NCI-H510A (cell line): ENCODE measurements around the gene ISG15.

Experiments
- DNase-seq: peaks from one replicate; lab custom pipeline; 2025; lab: John Stamatoyannopoulos, UW

Gene ISG15

GRCh38 chr1:1013105-1013921 is at the start of gene ISG15:
Gene ISG15, plus strand, starts transcription at chr1:1013497. Its CDS starts 77 bp downstream, at chr1:1013574.
- peak; percentile 80 for DNase-seq

GRCh38 chr1:963746-964525 is 49.4 kb upstream of the ISG15 start:
- DNase-seq, result no peak

GRCh38 chr1:964691-965525 is 48.4 kb upstream of the ISG15 start:
- no peak for DNase-seq

GRCh38 chr1:965526-966134 is 47.7 kb upstream of the ISG15 start:
- no peak for DNase-seq

- no peak for DNase-seq
Measured at GRCh38 chr1:966135-966703, 47.1 kb upstream of the ISG15 start, which contains the start of gene PLEKHN1. Gene PLEKHN1, plus strand, starts transcription at chr1:966482. Its CDS starts 50 bp downstream, at chr1:966532.

- no peak for DNase-seq
Measured at GRCh38 chr1:966704-967300, 46.5 kb upstream of the ISG15 start.

- no peak for DNase-seq
Measured at GRCh38 chr1:967466-968343, 45.6 kb upstream of the ISG15 start.

- no peak for DNase-seq
Measured at GRCh38 chr1:969260-969855, 43.9 kb upstream of the ISG15 start.

- DNase-seq, result no peak
Measured at GRCh38 chr1:970242-970972, 42.9 kb upstream of the ISG15 start.

GRCh38 chr1:970973-971730 is 42.1 kb upstream of the ISG15 start:
- no peak for DNase-seq

- no peak for DNase-seq
Measured at GRCh38 chr1:971751-972506, 41.4 kb upstream of the ISG15 start.

- DNase-seq, result no peak
Measured at GRCh38 chr1:972726-973458, 40.4 kb upstream of the ISG15 start.

GRCh38 chr1:973459-974292 is 39.6 kb upstream of the ISG15 start:
- DNase-seq, result no peak

GRCh38 chr1:974293-974640 is 39.0 kb upstream of the ISG15 start:
- no peak for DNase-seq

GRCh38 chr1:974687-975328 is 38.5 kb upstream of the ISG15 start:
- no peak for DNase-seq
